Karpas-422 (cell line): Measurements from ENCODE around the gene VASN. TPM values are rescaled to one million over a fixed set of nuclear protein-coding genes. Genes with fewer than 3 reads are reported as not detected.

ENCODE experiments used
- DNase-seq: peaks from one replicate; pipeline ENCODE4 v3.0.0-alpha.2; 2015
- H2AFZ ChIP-seq: fragments of 200-600 bp; sonication (generic); 2 replicates; pipeline ENCODE4 v1.6.1; 2014; ENCODE audit warnings: antibody characterized with exemption, low read length, mixed read lengths
- H3K27ac ChIP-seq: fragments of 200-600 bp; sonication (generic); 2 replicates; pipeline ENCODE4 v1.5.1; 2014; ENCODE audit warnings: mild to moderate bottlenecking, low read length, moderate library complexity
- H3K27me3 ChIP-seq: fragments of 200-600 bp; sonication (generic); 2 replicates; pipeline ENCODE4 v1.6.1; 2014; ENCODE audit warnings: low read length, mixed read lengths
- H3K36me3 ChIP-seq: fragments of 200-600 bp; sonication (generic); 2 replicates; pipeline ENCODE4 v1.6.1; 2014; ENCODE audit warnings: low read length, mixed read lengths; ENCODE audit not compliant: insufficient read depth
- H3K4me1 ChIP-seq: fragments of 200-600 bp; sonication (generic); 2 replicates; pipeline ENCODE4 v1.6.1; 2014; ENCODE audit warnings: mild to moderate bottlenecking, low read length, mixed read lengths
- H3K4me2 ChIP-seq: fragments of 200-600 bp; sonication (generic); 2 replicates; pipeline ENCODE4 v1.6.1; 2014; ENCODE audit warnings: low read length, low read depth, mild to moderate bottlenecking; ENCODE audit not compliant: poor library complexity, severe bottlenecking
- H3K4me3 ChIP-seq: fragments of 200-600 bp; sonication (generic); 2 replicates; pipeline ENCODE4 v1.5.1; 2014; ENCODE audit warnings: mild to moderate bottlenecking, antibody characterized with exemption, low read length, mixed read lengths
- H3K79me2 ChIP-seq: fragments of 200-600 bp; sonication (generic); 2 replicates; pipeline ENCODE4 v1.6.1; 2014; ENCODE audit warnings: mild to moderate bottlenecking, low read length, mixed read lengths
- H3K9ac ChIP-seq: fragments of 200-600 bp; sonication (generic); 2 replicates; pipeline ENCODE4 v1.6.0; 2014; ENCODE audit warnings: low read length
- H3K9me2 ChIP-seq: fragments of 200-600 bp; sonication (generic), shearing (Covaris generic); replicated peaks from 2 replicates; pipeline ENCODE4 v1.6.0; 2014; ENCODE audit warnings: mild to moderate bottlenecking, low read length, moderate library complexity; ENCODE audit not compliant: insufficient read depth
- H3K9me3 ChIP-seq: fragments of 300-700, 200-600 bp; sonication (generic); 2 replicates; pipeline ENCODE4 v1.6.1; 2014; ENCODE audit warnings: low read length, mixed read lengths
- H4K20me1 ChIP-seq: fragments of 200-600 bp; sonication (generic); 2 replicates; pipeline ENCODE4 v1.6.1; 2014; ENCODE audit warnings: mild to moderate bottlenecking, antibody characterized with exemption, low read length, low read depth; ENCODE audit not compliant: insufficient read depth
- total RNA-seq: library from RNA; depleted of rRNA; stranded (reverse); fragments of >200 nt; shearing (Covaris generic); gene quantifications from 2 replicates; pipeline ENCODE4 v1.2.3, GENCODE V29; 2014; ENCODE audit warnings: low replicate concordance

VASN gene
- total RNA-seq, 1 experiment from 2014 or later: 4.1 TPM

DNA sequence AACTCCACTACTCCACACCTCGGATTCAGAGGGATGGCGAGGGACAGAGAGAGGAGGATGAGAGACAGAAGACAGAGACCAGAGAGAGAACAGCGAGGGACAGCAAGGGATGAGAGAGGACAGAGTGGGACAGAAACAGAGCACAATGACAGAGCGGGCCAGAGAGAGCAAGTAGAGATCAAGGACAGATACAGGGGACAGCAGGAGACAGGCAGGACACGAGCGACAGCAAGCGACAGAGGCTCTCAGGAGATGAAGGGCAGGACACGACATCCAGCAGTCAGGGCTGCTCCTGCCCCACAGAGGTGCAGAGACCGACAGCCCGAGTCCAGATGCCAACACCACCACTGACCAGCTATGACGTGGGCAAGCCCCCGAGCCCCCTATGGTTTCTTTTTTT, 29.9 kb downstream of the VASN start:
- peaks cover 9% of the 10 kb centered on the region; the same call in 1 of the 2 replicates for H3K36me3 ChIP-seq
- no peak overlapping the region for H2AFZ ChIP-seq
- H3K9me2 ChIP-seq: no peaks in the 10 kb centered on the region
- no peaks in the 10 kb centered on the region for H3K27me3 ChIP-seq
- no peak overlapping the region for H3K27ac ChIP-seq
- peaks cover 17% of the 10 kb centered on the region for H3K4me1 ChIP-seq
- H3K4me2 ChIP-seq: no peak overlapping the region
- DNase-seq: no peak
- 0 out of 2 replicates have a peak, but pooled peaks cover 8% of the 10 kb centered on the region for H3K79me2 ChIP-seq
- no peaks in the 10 kb centered on the region for H3K9me3 ChIP-seq
- H3K9ac ChIP-seq: no peak overlapping the region
- H4K20me1 ChIP-seq: no peaks in the 10 kb centered on the region
- no peak overlapping the region for H3K4me3 ChIP-seq

DNA sequence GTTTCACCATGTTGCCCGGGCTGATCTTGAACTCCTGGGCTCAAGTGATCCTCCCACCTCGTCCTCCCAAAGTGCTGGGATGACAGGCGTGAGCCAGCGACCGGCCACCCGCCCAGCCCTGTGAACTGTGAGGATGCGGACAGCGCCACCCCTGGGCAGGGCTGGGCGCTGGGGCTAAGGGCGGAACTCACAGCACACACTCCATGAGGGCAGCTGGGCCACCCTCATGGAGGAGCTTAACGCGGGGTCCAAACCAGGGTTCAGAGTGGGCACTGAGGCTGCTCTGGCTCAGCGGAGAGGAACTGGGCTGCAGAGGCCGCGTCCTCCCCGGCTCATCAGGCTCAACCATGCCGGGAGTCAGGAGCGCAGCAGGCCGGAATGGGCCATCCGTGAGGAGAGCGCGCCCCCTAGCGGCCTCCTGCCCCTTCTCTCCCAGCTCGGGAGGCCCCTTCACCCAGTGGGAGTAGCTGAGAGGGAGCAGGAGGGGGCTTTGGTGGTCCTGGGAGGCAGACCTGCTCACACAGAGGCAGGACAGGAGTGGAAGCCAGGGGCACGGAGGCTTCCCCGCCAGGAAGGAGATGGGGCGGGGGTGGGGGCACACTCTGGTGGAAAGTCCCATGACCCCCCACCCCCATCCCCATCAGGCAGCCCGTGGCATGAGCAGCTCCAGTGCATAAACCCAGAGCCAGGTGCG, 30.9 kb downstream of the VASN start:
- Histone ChIP-seq H3K79me2 (0 out of 2 replicates have a peak, but pooled peaks cover 8% of the 10 kb centered on the region), H3K4me2 (peak overlapping the region; percentile 61), H3K9me2 (no peaks in the 10 kb centered on the region), H3K4me1 (peaks cover 17% of the 10 kb centered on the region), H2AFZ (no peak overlapping the region), H3K27ac (0 out of 2 replicates have a peak overlapping the region, but pooled peaks have one; percentile 22), H3K9me3 (no peaks in the 10 kb centered on the region), H3K4me3 (peak overlapping the region; percentile 35; the same call in 1 of the 2 replicates), H3K36me3 (peaks cover 9% of the 10 kb centered on the region; the same call in 1 of the 2 replicates), H3K9ac (peak overlapping the region; percentile 58), H3K27me3 (no peaks in the 10 kb centered on the region), H4K20me1 (no peaks in the 10 kb centered on the region)
- peak; percentile 91 for DNase-seq

DNA sequence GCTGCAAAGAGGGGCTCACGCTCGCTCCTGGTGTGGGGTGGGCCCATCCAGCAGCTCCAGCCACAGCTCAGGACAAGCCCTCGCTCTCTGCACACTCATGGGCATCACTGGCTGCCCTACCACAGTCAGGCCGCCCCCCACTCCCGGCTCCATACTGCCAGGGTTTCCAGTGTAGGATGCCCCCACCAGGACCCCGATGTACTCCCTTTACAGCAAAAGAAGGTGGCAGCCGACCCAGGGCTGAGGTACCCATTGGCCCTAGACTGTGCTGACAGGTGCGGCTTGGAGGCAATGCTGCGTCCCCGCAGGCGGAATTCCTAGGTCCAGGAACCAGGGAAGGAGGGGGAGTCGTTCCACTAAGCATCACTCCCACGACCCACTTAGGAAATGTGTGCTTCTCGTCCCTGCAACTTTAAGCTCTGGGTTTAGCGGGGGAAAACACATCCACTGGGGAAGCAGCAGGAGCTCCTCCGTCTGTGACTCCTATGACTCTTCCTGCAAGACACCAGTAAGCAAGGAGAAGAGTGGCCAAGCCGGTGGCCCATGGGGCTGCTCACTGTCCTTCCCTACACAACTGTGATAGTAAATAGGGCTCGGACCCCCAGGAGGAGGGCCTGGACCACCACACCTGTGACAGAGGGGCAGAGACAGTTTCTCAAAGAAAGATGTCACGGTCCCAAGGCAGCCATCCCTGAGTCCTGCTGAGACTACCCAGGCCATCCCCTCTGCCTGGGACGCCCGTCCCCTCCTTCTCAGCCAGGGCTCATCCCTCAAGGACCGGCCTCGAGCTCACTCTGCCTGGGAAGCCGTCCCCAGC, 31.7 kb downstream of the VASN start:
- Histone ChIP-seq H3K4me2 (no peak overlapping the region), H3K27me3 (no peaks in the 10 kb centered on the region), H2AFZ (no peak overlapping the region), H3K9me2 (no peaks in the 10 kb centered on the region), H3K27ac (no peak overlapping the region), H3K79me2 (0 out of 2 replicates have a peak, but pooled peaks cover 8% of the 10 kb centered on the region), H3K36me3 (peaks cover 9% of the 10 kb centered on the region; the same call in 1 of the 2 replicates), H3K9me3 (no peaks in the 10 kb centered on the region), H3K4me3 (no peak overlapping the region), H3K9ac (no peak overlapping the region), H4K20me1 (no peaks in the 10 kb centered on the region), H3K4me1 (peaks cover 17% of the 10 kb centered on the region)
- peak; percentile 20 for DNase-seq

DNA sequence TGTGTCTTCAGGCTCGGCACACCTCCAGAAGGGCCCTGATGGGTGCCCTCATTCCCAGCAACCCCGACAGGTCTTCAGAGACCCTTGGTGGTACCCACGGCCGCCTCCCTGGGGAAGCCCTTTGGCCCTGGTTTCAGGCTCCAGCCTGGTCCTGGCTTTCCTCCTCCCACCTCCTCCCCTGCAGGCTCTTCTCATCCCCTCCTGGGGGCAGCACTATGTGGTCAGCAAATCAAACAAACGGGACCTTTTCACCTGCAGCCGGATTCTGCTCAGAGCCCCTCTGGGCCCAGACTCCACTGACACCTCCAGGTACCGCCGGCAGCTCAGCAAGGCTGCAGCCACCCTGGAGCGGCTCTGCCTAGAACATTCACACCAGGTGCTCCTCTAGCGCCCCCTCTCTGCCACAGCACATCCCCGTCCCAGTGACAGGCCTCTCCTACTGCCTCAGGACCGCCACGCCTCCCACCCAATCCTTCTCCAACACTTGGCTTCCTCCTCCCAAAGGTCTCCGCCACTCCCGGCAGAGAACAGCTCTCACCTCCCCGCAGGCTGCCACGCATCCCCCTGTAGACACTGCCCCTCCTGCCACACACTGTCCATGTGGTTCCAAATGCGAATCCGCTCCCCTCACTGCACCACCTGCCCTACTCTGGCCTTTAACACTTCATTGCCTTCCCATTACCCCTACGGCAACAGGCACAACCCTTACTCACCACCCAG, 32.8 kb downstream of the VASN start:
- Histone ChIP-seq H3K9me3 (no peaks in the 10 kb centered on the region), H3K4me3 (no peak overlapping the region), H3K27ac (no peak overlapping the region), H2AFZ (no peak overlapping the region), H3K9me2 (no peaks in the 10 kb centered on the region), H3K4me1 (peaks cover 17% of the 10 kb centered on the region), H3K9ac (peak overlapping the region; percentile 28), H3K27me3 (no peaks in the 10 kb centered on the region), H3K36me3 (peaks cover 2% of the 10 kb centered on the region; the same call in 1 of the 2 replicates), H4K20me1 (no peaks in the 10 kb centered on the region), H3K79me2 (0 out of 2 replicates have a peak, but pooled peaks cover 5% of the 10 kb centered on the region), H3K4me2 (no peak overlapping the region)
- peak; percentile 90 for DNase-seq

GRCh38 chr16:4404967-4405696, 33.5 kb downstream of the VASN start:
- H3K79me2 ChIP-seq: 0 out of 2 replicates have a peak, but pooled peaks cover 5% of the 10 kb centered on the region

DNA sequence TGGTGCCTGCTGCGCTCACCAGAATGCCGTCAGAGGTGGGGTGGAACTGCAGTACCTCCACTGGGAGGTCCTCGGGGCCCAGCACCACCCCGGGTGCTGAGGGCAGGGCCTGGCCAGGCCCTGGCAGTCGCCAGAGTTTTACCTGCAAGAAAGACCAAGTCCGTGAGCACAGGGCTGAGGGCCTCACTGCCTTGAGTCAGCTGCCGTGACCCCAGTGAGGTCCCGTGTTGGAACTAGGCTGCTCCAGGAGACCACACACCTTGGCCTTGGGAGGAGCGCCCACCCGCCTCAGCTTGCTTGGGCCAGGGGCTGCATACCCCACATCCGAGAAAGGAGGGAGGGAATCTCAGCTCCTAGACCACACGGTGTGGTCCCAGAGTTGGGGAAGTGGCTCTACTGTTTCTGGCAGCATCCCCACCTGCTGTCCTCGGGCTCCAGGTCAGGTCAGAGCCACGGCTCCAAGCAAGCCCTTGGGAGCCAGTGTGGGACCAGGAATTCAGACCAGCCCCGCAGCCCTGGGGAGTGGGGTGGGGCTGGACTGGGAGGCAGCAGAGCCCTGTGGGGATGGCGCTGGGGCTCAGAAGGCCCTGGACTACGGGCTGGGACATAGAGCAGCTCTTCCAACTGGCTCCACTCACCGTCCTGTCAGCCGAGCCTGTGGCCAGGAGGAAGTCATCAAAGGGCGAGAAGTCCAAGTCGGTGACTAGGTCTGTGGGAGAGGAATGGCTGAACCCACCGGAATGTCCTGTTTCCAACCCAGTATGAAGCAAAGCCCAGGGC, 36.1 kb downstream of the VASN start:
- H3K36me3 ChIP-seq: peaks cover under 1% of the 10 kb centered on the region; the same call in 1 of the 2 replicates
- H3K9me2 ChIP-seq: no peaks in the 10 kb centered on the region
- H4K20me1 ChIP-seq: no peaks in the 10 kb centered on the region

More at GRCh38 chr16:4404967-4405696, 33.5 kb downstream of the VASN start:
- peak; percentile 38 for DNase-seq
- Histone ChIP-seq H3K4me3 (no peak overlapping the region), H3K36me3 (no peaks in the 10 kb centered on the region), H4K20me1 (no peaks in the 10 kb centered on the region), H3K9ac (no peak overlapping the region), H3K4me2 (no peak overlapping the region), H3K4me1 (peaks cover 17% of the 10 kb centered on the region), H3K27ac (no peak overlapping the region), H2AFZ (no peak overlapping the region), H3K9me3 (no peaks in the 10 kb centered on the region), H3K9me2 (no peaks in the 10 kb centered on the region), H3K27me3 (no peaks in the 10 kb centered on the region)

DNA sequence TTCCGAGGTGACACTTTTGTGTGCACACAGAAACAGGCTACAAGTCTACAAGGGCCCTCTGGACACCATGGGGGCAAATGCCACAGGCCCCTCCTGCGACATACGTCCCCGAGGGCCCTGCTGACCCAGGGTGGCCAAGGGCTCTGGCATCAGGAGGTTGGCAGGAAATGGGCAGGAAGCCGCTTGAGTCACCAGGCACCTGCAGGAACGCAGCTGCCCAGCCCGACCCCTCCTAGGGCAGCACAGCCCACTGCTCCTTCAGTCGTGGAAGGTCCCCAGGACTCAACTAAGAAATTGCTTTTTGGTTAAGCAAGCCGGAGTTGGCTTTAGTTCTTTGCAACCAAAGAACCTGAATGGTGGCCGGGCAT, 36.7 kb downstream of the VASN start:
- H3K4me1 ChIP-seq: peaks cover 7% of the 10 kb centered on the region
- H3K27me3 ChIP-seq: no peaks in the 10 kb centered on the region
- H3K36me3 ChIP-seq: peaks cover 6% of the 10 kb centered on the region
- no peak overlapping the region for H3K27ac ChIP-seq
- no peak overlapping the region for H3K9ac ChIP-seq
- peaks cover 5% of the 10 kb centered on the region; the same call in 1 of the 2 replicates for H4K20me1 ChIP-seq
- H3K4me2 ChIP-seq: no peak overlapping the region
- H3K9me3 ChIP-seq: no peaks in the 10 kb centered on the region
- H3K9me2 ChIP-seq: no peaks in the 10 kb centered on the region
- H3K79me2 ChIP-seq: peaks cover 13% of the 10 kb centered on the region
- no peak overlapping the region for H2AFZ ChIP-seq
- no peak overlapping the region for H3K4me3 ChIP-seq
- no peak for DNase-seq

More for the DNA sequence above, 36.1 kb downstream of the VASN start:
- DNase-seq: no peak
- Histone ChIP-seq H3K9me3 (no peaks in the 10 kb centered on the region), H2AFZ (no peak overlapping the region), H3K27me3 (no peaks in the 10 kb centered on the region), H3K4me3 (no peak overlapping the region), H3K4me1 (peaks cover 10% of the 10 kb centered on the region), H3K79me2 (peaks cover 7% of the 10 kb centered on the region), H3K4me2 (no peak overlapping the region), H3K27ac (no peak overlapping the region), H3K9ac (no peak overlapping the region)
